ENCODE data around the gene GCH1.

DNA sequence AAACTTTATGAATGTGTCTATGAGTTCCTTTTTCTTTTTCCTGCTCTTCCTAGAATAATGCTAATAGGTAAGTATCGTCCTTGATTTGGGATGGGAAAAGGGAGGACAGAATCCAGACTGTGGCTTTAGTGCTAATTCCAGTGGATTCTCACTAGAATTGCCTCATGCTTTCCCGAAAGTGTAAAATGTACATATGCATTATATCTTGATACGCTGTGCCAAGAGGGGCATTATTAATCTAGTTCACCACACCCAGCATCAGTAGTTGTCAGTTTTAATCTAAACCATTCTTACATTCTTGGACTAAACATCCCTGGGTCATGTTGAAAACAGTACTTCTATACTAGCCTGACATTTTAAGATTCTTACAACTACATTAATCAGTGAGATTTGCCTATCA lies 49.3 kb downstream of the GCH1 start:
- TF ChIP-seq, protein P1, sequence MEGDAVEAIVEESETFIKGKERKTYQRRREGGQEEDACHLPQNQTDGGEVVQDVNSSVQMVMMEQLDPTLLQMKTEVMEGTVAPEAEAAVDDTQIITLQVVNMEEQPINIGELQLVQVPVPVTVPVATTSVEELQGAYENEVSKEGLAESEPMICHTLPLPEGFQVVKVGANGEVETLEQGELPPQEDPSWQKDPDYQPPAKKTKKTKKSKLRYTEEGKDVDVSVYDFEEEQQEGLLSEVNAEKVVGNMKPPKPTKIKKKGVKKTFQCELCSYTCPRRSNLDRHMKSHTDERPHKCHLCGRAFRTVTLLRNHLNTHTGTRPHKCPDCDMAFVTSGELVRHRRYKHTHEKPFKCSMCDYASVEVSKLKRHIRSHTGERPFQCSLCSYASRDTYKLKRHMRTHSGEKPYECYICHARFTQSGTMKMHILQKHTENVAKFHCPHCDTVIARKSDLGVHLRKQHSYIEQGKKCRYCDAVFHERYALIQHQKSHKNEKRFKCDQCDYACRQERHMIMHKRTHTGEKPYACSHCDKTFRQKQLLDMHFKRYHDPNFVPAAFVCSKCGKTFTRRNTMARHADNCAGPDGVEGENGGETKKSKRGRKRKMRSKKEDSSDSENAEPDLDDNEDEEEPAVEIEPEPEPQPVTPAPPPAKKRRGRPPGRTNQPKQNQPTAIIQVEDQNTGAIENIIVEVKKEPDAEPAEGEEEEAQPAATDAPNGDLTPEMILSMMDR (IDR thresholded peaks at IDR 0.05): no peak
- TF ChIP-seq POLR2A (IDR thresholded peaks at IDR 0.05): no peak

All from lower leg skin (tissue), 3 donors.